Epidermal melanocyte (primary cell): Measurements from ENCODE around the gene KCTD19.

Source experiments
- DNase-seq: peaks from one replicate; pipeline ENCODE4 v3.0.0; 2011; ENCODE audit warnings: low spot score; ENCODE audit not compliant: insufficient read length

The KCTD19 gene

GRCh38 chr16:67244387-67245185 lies 82.0 kb downstream of the KCTD19 start:
- no peak for DNase-seq

DNA sequence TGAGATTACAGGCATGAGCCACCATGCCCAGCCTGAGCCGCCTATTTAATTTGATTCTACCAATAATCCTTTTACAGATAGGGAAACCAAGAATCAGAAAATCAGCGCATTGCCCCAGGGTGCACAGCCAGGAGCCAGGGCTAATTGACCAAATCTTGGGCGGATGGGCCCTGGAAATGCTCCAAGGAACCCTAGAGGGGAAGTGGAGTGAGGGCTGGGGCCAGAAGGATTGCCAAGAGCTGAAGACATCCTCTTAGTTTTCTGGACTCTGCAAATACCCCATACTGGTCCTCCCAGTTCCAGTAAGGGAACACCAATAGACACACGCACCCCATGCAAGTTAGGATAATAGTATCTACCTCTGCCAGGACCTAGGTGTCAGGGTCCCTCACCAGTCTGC lies 83.1 kb downstream of the KCTD19 start:
- no peak for DNase-seq

DNA sequence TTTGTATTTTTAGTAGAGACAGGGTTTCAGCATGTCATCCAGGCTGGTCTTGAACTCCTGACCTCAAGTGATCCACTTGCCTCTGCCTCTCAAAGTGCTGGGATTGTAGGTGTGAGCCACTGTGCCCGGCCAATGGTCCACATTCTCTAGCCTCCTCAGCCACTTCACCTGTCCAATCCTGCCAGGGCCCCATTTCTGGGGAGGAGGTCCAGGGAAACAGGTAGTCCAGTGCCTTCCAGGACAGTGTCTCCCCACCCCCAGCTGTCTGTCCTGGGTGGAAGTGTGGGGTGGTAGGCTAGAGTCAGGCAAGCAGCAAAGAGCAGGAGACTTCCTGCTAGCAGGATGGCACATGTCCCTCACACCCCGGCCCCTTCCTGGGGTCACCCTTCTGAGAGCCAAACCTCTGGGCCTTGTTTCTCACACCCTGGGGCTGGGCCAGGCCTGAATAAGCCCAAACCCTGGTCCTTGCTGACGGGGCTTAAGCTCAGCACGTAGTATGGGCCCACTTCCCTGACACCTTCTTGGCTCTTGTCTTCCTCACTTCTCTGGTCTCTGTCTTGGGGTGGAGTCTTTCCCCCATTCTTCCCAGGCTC lies 84.3 kb downstream of the KCTD19 start:
- no peak for DNase-seq

DNA sequence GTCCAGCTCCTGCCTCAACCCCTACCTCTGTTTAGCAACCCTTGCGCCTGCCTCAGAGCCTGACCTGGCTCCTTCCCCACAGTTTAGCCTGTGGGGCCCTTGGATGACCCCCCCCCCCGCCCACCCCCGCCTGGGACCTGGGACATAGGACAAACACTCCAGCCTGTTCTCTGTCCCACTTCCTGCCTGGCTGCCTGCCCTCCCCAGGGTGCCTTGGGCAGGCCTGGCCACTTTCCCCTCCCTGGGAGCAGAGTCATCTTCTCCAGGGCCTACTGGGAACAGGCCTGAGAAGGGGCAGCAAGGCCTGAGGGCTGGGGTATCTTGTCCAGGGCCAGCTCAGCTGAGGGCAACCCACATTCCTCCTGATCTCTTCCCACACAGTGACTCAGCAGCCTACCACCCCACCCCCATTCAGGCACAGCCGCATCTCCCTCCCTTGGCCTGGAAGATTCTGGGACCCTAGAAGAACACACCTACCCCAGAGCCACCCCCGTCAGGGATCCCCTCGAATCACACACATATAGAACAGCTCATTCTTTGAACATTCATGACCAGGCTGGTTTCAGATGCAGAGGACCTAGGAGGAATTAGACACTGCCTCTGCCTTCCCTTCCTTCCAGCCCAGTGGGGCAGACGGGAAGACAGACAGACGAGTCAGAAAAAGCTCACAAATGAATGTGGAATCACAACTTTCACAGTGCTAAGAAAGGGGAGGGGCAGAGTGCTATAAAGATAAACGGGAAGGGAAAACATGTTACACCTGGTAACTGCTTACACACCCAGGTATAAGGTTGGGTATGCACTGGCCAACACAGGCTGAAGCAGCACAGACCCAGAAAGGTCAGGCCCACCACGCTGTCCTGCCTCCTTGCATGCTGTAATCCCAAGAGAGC lies 85.3 kb downstream of the KCTD19 start:
- DNase-seq: peak; percentile 87

- no peak for DNase-seq
These were observed 86.0 kb downstream of the KCTD19 start for GRCh38 chr16:67240506-67240905.
